HG03060 (cell line): ENCODE measurements around the gene CD248.
A peak's percentile ranks its signal among the peaks of the same experiment; 100 is the strongest.

Experiments used
- ATAC-seq: cut with Tn5 transposase; IDR thresholded peaks from one replicate; pipeline ENCODE4 v1.9.1; 2021; ENCODE audit warnings: low read depth, moderate number of reproducible peaks; ENCODE audit not compliant: unreplicated experiment

Gene CD248

DNA sequence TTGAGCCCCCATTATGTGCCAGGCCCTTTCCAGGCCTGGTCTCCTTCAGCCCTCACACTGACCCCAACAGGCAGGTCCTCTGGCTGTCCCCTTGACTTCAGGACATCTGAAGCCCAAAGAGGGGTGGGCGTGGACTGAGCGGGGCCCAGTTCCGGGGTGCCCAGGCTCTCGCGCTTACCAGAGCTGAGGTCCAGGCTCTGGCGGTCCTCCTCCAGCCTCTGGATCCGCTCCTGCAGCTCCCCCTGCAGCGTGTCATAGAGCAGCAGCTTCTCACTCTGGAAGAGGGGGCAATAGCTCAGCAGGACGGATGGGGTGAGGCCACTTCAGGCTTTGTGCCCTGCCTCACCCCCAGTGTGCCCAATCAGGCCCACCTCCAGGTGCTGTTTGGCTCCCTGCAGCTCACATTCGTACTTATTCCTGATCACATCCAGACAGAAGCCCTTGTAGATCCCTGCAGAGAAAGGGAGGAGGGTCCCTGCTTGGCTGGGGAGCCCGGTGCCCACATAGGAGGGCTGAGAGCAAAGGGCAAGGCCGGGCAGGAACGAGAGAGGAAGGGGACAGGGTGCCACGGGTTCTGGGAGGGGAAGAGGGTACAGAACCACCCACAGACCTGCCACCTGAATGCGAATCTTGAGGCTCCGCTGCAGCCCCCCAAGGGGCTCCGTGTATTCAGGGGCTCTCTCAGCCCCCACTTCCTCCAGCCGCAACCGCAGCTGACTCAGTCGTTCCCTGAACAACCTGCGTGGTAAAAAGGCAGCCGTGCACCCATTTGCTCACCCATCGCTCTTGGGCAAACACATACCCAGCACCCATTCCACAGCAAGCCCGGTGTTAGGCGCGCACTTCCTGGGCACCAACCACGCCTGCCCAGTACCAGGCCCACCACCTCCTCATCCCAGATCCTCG, 24.0 kb upstream of the CD248 start:
- no peak for ATAC-seq

DNA sequence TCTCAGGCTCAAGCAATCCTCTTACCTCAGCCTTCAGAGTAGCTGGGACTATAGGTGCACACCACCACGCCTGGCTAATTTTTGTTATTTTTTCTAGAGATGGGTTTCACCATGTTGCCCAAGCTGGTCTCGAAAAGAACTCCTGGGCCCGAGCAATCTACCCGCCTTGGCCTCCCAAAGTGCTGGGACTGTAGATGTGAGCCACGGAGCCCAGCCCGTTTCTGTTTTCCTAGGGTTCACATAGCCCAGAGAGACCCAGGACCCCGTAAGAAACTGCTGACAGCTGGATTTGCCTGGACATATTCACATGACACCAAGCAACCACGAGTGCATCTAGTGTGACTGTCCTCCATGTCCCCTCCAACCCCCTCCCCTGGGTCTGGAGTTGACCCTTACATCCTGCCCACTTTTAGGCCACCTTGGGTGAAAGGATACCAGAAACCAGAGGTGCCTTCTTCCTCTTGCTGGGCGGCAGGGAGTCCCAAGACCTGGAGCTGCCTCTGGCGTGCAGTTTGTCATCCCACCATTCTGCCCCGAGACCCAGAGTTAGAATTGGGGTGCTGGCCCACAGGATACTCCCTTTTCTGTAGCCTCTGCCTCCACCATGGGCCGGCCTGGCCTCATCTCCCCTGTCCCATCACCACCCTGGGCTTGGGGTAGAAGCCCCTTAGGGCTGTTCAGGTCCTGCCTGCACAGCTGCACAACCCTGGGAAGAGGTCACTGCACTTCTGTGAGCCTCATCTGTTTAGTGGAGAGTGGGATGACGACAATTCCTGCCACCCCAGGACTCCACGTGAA, 23.0 kb upstream of the CD248 start:
- no peak for ATAC-seq

DNA sequence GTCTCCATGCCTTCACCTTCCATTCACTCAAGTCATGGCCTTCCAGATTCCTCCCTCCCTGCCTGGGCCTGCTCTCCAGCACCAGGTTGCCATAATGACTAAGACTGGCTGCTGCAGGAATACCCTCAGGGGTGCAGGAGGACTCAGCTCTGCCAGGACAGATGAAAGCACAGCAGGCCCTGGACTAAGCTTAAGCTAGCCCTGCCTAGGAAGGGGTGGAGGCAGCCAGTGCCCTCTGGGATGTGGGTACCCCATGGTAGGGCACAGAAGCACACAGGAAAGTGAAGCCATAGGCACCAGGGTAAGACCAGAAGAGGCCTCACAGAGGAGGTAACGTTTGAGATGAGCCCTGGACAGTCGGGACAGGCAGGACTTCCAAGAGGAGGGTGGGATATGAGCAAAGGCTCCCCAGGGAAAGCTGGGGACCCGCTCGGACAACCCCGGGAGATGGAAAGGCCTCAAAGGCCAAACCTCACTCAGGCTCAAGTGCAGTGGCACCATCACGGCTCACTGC, 22.4 kb upstream of the CD248 start:
- ATAC-seq = no peak

DNA sequence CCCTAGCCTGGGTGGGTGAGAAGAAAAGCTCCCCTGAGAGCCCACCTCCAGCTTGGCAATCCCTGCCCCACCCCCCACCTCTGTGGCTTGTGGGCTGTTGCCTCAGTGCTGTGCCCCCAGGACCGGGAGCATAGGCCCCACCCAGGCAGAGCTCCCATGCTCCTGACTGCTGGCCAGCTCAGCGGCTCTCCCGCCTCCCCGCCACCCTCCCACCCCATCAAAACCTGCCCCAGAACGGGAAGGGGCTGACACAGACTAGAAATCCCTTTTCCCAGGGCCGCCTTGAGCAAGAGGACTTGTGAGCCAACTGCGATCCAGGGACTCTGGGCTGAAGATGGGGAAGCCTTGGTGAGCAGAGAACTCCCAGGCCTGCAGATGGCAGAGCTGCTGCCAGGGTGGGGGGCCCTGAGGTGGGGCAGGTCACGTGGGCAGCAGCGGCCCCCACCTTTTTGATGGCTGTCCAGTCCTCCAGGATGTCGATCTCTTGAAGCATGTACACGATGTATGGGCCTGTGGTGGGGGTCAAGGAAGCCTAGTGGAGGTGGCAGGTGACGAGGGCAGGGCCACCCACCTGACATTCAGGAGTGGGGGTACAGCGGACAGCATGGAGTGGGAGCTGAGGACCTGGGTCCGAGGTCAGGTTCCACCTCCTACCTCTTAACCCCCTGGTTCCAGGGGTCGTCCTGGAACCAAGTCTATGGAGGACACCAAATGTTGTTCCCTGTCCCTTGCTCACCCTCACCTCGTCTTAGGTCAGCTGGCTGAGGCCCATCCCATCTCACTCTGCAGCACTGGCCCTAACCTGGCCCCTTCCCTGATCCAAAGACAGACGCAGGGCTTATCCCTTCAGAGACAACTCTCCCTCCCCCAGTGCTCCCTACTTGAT, 21.7 kb upstream of the CD248 start:
- ATAC-seq = no peak

DNA sequence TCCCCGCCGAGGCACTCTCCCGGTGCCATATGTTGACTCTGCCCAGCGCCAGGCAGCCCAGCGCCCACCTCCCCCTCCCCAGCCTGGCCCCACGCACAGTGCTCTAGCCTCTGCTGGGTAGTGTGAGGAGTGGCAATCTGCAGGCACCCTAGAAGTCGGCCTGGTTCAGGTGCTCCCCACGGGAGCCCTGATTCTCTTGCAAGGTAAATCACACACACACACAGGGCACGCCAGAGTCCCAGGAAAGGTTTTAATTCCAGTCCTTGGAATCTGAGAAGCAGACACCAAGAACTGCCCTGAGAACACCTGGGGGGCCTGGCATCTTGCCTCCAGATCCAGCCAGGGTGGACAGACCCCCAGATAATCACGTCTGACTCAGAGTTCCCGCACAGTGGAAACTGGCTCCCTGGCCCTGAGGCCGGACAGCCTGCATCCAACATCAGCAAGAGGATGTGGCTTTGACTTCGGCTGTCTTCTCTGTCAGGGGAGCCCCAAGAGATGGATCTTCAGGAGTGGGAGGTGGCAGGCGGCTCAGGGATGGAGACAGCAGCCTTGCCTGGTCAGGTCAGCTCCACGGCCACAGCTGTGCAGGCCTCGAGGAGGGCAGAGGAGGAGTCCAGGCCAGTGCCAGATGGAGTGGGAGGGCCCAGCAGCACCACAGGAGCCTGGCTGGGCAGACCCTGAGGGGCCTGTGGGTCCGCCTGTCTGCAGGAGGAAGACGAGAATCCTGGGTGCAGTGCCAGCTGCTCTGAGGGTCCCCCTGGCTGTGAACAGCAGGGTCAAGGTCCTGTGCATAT, 20.5 kb upstream of the CD248 start:
- no peak for ATAC-seq

DNA sequence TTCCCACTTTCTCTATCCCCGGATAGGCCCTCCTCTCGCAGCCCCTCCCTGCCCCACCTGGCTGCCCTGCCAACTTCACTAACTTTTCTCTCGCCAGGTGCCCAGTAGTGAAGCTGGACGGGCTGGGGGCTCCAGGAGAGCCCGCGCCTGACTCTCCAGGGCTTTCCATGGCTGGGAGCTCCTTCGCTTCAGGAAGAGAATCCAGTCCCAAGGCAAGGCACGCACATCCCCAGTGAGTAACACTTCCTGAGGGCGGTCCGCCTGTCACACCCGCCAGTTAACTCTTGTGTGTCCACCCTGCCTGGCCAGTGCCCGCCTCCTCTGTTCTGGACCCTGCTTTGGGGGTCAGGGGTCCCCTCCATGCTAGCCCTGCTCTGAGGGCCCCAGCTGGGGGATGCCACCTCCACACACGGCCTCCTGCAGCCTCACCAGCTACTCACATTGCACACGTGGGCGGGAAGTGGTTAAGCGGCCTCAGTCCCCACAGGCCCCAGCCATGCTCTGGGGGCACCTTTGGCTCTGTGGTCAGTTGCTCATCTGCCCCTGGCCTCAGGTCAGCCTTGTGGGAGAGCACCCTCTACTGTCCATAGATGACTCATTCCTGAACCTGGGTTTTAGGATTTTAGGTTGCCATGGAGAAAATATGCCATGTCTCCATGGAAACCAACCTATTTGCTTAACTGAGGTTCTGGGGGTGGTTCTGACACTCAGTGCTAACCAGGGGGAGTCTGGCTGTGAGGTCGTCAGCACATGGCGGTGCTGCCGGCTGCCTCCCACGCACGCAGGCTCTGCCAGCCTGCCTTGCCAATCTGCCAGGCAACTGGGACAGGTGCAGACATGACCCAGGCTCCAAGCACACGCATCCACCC, 19.6 kb upstream of the CD248 start, which contains the start of gene RIN1:
TSS of gene RIN1 (minus strand) at position 201 of the 869 bp plus-strand sequence. CDS start at position 169, 32 bp downstream.
- peak; percentile 70 for ATAC-seq

DNA sequence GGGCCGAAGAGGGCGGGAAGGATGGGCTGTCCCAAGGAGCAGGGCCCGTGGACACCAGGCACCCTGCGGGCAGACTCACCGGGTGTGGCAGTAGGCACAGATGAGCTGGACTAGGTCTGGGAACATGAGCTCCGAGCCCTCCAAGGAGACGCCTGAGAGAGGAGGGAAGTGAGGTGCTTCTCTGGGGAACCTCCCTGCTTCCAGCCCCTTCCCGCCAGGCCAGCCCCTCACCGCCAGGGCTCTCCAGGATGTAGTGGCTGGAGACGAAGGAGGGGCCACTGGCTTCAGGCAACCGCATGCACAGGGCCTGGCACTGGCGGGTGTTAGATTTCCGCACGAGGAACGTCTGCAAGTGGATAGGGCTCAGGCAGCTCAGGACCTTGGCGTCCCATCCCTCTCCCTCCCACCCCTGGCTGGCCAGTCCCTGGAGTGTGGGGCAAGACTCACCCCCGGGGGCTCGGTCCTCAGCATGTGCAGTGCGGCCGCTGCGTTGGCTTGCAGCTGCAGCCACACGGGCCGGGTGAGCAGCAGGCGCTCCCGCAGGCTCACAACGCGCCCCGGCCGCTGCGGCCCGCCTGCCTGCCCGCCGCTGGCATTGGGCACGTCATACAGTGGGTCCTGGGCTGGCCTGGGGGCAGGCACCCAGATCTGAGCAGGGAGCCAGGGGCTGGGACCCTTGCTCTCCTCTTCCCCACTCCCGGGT, 18.8 kb upstream of the CD248 start:
- no peak for ATAC-seq

DNA sequence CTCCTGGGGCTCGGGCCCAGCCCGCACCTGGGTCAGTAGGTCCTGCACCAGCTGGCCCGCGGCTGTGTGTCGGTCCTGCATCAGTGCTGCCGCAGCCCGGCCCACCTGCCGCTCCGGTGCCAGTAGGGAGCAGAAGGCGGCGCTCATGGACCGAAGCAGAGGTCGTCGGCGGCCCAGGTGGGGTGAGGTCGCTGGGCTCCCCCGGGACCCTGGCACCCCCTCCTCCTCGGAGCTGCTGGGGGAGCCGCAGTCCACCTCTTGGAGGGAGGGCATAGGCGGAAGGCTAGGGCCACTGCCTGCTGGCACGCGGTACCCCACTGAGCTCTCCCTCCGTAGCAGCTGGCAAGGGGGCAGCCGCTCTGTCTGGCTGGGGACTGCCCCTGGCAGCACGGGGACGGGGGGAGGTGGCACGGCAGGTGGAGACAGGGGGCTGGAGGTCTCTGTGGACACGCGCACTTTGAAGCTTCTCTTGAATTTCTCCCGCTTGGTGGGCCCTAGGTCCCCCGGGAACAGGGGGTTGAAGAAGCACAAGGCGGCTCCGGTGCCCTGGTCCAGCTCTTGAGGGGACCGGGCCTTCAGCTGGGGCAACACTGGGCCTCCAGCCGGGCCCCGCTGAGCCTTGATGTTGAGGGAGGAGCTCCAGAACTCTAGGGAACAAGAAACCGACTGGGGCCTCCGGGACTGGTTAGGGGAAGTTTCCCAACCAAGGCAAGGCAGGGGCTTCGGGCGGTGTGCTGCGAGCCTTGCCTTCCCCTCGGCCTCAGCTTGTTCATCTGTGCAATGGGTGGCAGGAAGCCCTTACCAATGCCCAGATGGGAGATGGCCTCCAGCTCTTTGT, 18.0 kb upstream of the CD248 start:
- no peak for ATAC-seq

DNA sequence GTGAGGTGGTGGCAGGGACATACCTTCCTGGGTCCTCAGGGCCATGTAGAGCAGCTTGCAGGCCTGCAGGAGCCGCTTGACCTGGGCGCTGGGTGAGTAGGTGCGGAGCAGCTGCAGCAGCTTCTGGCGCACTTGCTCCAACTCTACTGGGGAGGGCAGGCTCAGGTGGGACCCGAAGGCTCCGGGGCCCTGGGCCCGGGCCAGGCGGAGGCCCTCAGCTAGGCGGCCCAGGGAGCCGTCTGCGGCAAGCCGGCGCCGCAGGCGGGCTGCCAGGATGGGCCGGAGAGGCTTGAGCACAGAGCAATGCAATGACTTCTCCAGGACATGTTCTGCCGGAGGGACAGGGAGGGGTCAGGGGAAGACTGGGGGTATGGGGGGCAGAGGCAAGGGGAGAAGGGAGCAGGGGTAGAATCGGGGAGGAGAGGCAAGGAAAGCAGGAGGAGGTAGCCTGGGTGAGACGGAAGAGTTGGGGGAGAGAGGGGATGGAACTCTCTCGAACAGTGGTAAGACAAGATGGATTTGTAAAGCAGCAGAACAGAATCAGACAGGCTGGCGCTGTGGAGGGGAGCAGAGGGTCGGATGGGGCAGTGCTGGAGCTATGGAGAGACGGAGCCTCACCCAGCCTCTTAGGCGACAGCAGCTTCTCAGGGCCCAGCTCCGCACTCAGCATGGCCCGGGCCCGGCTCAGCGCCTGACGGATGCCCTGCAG, 17.2 kb upstream of the CD248 start:
- ATAC-seq = no peak

DNA sequence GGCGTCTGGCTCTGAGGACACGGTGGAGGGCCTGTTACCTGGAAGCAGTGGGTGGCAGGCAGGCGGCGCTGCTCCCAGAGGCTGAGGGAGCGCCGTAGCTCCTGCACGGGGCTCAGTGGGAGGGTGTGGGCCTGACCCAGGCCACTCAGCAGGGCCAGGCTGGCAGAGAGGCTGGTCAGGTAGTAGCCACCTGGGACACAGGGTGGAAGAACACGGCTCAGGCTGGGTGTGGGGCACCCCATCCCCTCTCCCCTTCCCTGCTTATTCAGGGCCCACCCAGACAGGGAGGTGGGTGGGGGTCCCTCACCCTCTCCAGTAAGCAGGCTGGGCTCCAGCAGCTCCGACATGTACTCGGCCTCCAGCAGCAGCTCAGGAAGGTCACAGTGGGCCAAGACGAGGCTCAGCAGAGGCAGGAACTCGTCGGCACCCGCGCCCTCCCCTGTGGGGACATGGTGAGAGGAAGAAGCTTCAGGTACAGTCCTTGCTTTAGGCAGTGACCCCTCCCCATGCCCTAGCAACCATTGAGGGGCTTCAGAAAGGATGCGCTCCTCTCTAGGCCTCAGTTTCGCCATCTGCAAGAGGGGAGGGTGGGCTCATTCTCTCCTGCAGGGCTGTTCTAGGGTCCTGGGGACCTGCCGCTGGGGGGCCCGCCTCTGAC, 16.5 kb upstream of the CD248 start:
- no peak for ATAC-seq

DNA sequence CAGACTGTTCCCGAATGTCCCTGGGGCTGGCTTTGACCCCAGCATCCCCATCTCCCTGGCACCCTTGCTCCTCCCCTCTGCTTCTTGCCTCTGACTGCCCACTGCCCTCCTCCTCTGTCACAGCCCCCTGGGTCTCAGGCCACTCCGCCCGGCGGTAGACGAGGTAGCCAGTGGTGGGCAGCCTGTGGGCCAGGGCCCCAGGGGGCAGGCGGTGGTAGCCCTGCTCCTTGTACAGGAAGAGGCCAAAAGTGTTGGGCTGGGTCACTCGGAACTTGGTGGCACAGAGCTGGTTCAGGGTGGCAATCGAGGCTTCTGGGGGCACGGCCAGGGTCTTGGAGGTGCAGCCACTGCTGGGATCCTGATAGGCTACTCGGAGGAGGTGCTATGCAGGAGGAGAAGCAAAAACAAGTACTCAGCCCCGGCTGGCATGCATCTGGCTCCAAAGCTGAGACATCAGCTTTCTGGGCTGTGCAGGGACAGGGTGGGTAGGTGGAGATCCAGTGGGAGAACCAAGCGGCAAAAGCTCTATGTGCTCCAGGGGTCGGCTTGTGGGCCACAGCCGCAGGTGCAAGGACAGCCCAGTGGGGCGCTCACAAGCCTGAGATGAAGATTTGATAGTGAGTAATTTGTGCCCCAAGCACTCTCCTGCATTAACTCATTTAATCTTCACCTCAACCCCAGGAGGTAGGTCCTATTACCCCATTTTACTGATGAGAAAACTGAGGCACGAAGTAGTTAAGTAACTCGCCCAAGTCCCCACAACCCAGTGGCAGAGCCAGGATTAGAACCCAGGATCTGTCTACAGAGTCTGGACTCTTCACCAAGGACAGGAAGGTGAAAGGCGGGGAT, 15.8 kb upstream of the CD248 start:
- no peak for ATAC-seq

DNA sequence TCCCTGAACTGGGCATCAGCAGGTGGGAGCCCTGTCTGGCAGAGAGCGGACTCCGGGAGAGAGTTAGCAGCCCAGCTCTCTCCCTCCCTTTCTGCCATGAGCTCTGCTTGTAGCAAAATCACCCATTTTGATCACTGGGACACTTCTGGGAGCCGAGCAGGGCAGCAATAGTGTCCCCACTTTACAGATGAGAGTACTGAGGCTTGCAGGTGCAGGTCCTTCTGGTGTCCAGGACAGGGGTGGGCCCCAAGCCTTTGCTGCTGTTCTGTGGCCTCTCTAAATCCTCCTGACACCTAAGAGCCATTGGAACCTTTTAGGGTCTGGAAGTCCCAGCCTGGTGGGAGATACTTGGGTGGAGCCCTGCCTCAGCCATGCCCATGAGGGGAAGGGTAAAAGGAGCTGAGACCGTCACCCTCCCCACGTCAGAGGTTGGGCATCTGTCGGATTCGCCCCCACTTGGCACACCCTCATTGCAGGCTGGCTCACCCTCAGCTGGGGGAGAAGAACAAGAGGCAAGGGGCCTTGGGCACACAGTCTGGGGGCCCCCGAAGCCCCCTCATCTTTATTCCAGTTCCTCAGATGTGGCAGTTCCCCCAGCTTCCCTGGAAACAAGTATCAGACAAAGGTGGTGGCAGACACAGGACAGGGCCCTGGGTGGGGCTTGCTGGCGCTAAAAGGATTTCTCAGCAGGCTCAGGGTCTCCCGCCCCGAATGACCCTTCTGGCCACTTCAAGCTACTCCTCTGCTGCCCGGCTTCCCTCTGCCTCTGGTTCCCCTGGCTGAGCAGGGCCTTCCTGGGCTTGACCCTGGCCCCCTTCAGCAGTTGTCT, 14.9 kb upstream of the CD248 start:
- ATAC-seq = no peak

DNA sequence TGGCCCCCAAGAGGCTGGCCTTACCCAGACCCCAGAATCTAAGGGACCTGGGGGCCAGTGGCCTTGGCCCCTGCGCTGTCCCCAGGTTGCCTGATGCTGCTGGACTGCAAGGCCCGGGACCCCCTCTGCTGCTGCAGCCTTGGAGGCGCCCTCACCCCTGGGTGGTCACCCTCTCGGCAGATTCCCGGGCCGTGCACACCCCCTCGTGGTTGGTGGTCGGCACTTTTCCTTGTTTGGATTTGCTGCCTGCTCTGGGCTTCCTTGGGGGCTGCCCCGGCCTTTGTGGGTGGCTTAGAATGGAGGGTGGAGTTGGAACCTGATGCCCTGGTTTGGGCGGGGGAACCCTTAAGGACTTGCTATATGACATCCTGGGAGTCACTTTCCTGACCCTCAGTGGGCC, 14.1 kb upstream of the CD248 start:
- ATAC-seq = no peak

DNA sequence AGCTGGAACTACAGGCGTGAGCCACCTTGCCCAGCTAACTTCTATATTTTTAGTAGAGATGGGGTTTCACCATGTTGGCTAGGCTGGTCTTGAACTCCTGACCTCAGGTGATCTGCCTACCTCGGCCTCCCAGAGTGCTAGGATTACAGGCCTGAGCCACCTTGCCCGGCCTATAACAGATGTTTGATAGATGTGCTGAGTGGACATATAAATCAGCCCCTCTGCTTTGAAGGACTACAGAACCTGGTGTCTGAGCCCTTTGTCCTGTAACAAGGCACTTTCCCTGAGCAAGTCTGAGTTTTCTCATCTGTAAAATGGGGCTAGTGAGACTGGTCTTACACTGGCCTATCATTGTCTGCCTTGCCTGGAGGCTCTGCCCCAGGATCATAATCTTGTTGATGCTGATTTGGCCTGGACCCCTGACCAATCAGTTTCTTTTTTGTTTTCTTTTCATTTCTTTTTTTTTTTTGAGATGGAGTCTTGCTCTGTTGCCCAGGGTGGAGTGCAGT, 12.4 kb upstream of the CD248 start:
- ATAC-seq = no peak
